Left lung (tissue), 10 donors: Measurements from ENCODE around the gene SAFB2. TPM values are rescaled to one million over a fixed set of nuclear protein-coding genes. Genes with fewer than 3 reads are reported as not detected.

ENCODE experiments used
- ATAC-seq: fragments of 200-7000 bp; cut with Tn5 transposase; one replicate; pipeline ENCODE4 v1.9.1; 2020; ENCODE audit warnings: moderate library complexity
- DNase-seq, 4 donors: peaks; one replicate each; pipeline ENCODE4 v3.0.0-alpha.2; 2013 to 2020
- H3K27ac ChIP-seq, 2 donors: fragments of 200-600 bp; sonication (generic) in 1 of 2; one replicate each; pipeline versions ENCODE4 v1.5.0 to v1.8.0; 2020 to 2021
- H3K27me3 ChIP-seq, 2 donors: fragments of 200-600 bp; sonication (generic) in 1 of 2; one replicate each; pipeline versions ENCODE4 v1.5.0 to v1.8.0; 2020 to 2021
- H3K36me3 ChIP-seq, 2 donors: fragments of 200-600 bp; sonication (generic) in 1 of 2; one replicate each; pipeline versions ENCODE4 v1.5.0 to v1.8.0; 2020 to 2021
- H3K4me1 ChIP-seq, 2 donors: fragments of 200-600 bp; one replicate each; pipeline ENCODE4 v1.8.0; 2021
- H3K4me3 ChIP-seq, 2 donors: fragments of 200-600 bp; sonication (generic) in 1 of 2; one replicate each; pipeline versions ENCODE4 v1.5.0 to v1.8.0; 2020 to 2021; ENCODE audit warnings: mild to moderate bottlenecking in 1 of 2
- H3K9me3 ChIP-seq, 2 donors: fragments of 200-600 bp; sonication (generic) in 1 of 2; one replicate each; pipeline versions ENCODE4 v1.5.0 to v1.8.0; 2020 to 2021
- CTCF ChIP-seq, 2 donors: fragments of 200-600 bp; sonication (generic) in 1 of 2; IDR thresholded peaks; one replicate each; pipeline versions ENCODE4 v1.5.0 to v1.8.0; 2021; ENCODE audit warnings: antibody characterized with exemption in 2 of 2
- intact Hi-C, 2 donors: fragments of 100-400 bp; cut with DNase I; formaldehyde crosslinking; loops; one replicate each; pipeline versions ENCODE4 v1.11.2 to v1.14.2; 2022
- polyA plus RNA-seq, 6 donors: library from polyadenylated mRNA; unstranded; fragments of 120-200 nt; gene quantifications; one replicate each; pipeline ENCODE4 v1.2.1, GENCODE V29; 2013; ENCODE audit not compliant: insufficient read length in 6 of 6
- total RNA-seq, 2 donors: library from RNA; stranded (reverse); fragmentation: NEBNext Ultra II Directional; extraction: Animal tissue kit (Norgen Biotek cat#: 25700); gene quantifications; one replicate each; pipeline ENCODE4 v1.2.1, GENCODE V29; 2021
- donor health status: DM: no; HTN: yes; CAD: no.
- donor health status: DM: no; HTN: no; CAD: no.

The SAFB2 gene
- total and polyA plus RNA-seq, 8 donors = 62.0 to 110 (median 84.8) TPM

GRCh38 chr19:5641171-5641570 lies 18.6 kb upstream of the SAFB2 start:
- ATAC-seq (peak; percentile 41), DNase-seq (no peak)
- peaks cover 0 to 26% of the 10 kb centered on the region in 2 donors for H3K4me1 ChIP-seq
- H3K27ac ChIP-seq = no peak overlapping the region
- TF ChIP-seq CTCF (IDR thresholded peaks at IDR 0.05) = no peak
- no peak overlapping the region for H3K4me3 ChIP-seq
- H3K36me3 ChIP-seq = peaks cover 0 to 49% of the 10 kb centered on the region in 2 donors
- H3K9me3 ChIP-seq = no peaks in the 10 kb centered on the region
- H3K27me3 ChIP-seq = no peaks in the 10 kb centered on the region
- intact Hi-C loops = no loop called here

GRCh38 chr19:5637971-5638370 lies 15.4 kb upstream of the SAFB2 start:
- H3K4me3 ChIP-seq = no peak overlapping the region
- peaks cover 0 to 21% of the 10 kb centered on the region in 2 donors for H3K36me3 ChIP-seq
- peaks cover 2 to 52% of the 10 kb centered on the region in 2 donors for H3K4me1 ChIP-seq
- H3K9me3 ChIP-seq = no peaks in the 10 kb centered on the region
- no peaks in the 10 kb centered on the region for H3K27me3 ChIP-seq
- peak overlapping the region in 1 of 2 donors; percentile 41 for H3K27ac ChIP-seq
- no peak for TF ChIP-seq CTCF (IDR thresholded peaks at IDR 0.05)
- intact Hi-C loops = no loop called here
- DNase-seq (no peak), ATAC-seq (no peak)

GRCh38 chr19:5635427-5635826 lies 12.9 kb upstream of the SAFB2 start:
- intact Hi-C loops = no loop called here
- Histone ChIP-seq H3K4me3 (no peak overlapping the region), H3K9me3 (no peaks in the 10 kb centered on the region), H3K36me3 (peaks cover 0 to 10% of the 10 kb centered on the region in 2 donors), H3K27me3 (no peaks in the 10 kb centered on the region), H3K27ac (no peak overlapping the region), H3K4me1 (peaks cover 21 to 72% of the 10 kb centered on the region in 2 donors)
- ATAC-seq = no peak
- DNase-seq = no peak
- TF ChIP-seq CTCF (IDR thresholded peaks at IDR 0.05) = no peak

- DNase-seq (no peak), ATAC-seq (no peak)
- peaks cover 29 to 91% of the 10 kb centered on the region in 2 donors for H3K4me1 ChIP-seq
- H3K27ac ChIP-seq = peak overlapping the region in 1 of 2 donors; percentile 49
- H3K4me3 ChIP-seq = no peak overlapping the region
- no peak for TF ChIP-seq CTCF (IDR thresholded peaks at IDR 0.05)
- peaks cover 0 to 38% of the 10 kb centered on the region in 2 donors for H3K36me3 ChIP-seq
- intact Hi-C loops = no loop called here
- no peaks in the 10 kb centered on the region for H3K27me3 ChIP-seq
- no peaks in the 10 kb centered on the region for H3K9me3 ChIP-seq
Measured at GRCh38 chr19:5632657-5633056, 10.1 kb upstream of the SAFB2 start.

- peaks cover 33 to 91% of the 10 kb centered on the region in 2 donors for H3K4me1 ChIP-seq
- no peak for ATAC-seq
Measured at GRCh38 chr19:5632241-5632612, 9.7 kb upstream of the SAFB2 start.

More at GRCh38 chr19:5632241-5632612, 9.7 kb upstream of the SAFB2 start:
- H3K36me3 ChIP-seq = peaks cover 0 to 42% of the 10 kb centered on the region in 2 donors
- no peaks in the 10 kb centered on the region for H3K27me3 ChIP-seq
- TF ChIP-seq CTCF (IDR thresholded peaks at IDR 0.05) = no peak
- intact Hi-C loops = no loop called here
- no peak overlapping the region for H3K4me3 ChIP-seq
- H3K27ac ChIP-seq = peak overlapping the region in 1 of 2 donors; percentile 49
- DNase-seq = no peak
- H3K9me3 ChIP-seq = no peaks in the 10 kb centered on the region
